ENCODE data around the gene SNORC.

GRCh38 chr2:232908695-232909094, 38.6 kb downstream of the SNORC start:
- TF ChIP-seq, protein P1, sequence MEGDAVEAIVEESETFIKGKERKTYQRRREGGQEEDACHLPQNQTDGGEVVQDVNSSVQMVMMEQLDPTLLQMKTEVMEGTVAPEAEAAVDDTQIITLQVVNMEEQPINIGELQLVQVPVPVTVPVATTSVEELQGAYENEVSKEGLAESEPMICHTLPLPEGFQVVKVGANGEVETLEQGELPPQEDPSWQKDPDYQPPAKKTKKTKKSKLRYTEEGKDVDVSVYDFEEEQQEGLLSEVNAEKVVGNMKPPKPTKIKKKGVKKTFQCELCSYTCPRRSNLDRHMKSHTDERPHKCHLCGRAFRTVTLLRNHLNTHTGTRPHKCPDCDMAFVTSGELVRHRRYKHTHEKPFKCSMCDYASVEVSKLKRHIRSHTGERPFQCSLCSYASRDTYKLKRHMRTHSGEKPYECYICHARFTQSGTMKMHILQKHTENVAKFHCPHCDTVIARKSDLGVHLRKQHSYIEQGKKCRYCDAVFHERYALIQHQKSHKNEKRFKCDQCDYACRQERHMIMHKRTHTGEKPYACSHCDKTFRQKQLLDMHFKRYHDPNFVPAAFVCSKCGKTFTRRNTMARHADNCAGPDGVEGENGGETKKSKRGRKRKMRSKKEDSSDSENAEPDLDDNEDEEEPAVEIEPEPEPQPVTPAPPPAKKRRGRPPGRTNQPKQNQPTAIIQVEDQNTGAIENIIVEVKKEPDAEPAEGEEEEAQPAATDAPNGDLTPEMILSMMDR (IDR thresholded peaks at IDR 0.05), result no peak
- no peak for TF ChIP-seq POLR2A (IDR thresholded peaks at IDR 0.05)

All from adrenal gland (tissue), 5 donors.